GM21515 (cell line): ENCODE measurements around the gene PLA2G7.

Experiments
- ATAC-seq: cut with Tn5 transposase; IDR thresholded peaks from one replicate; pipeline ENCODE4 v1.9.1; 2021; ENCODE audit not compliant: unreplicated experiment

The PLA2G7 gene

GRCh38 chr6:46689657-46690056 is 45.5 kb downstream of the PLA2G7 start:
- ATAC-seq = no peak

- ATAC-seq = no peak
Measured at GRCh38 chr6:46688966-46689335, 46.2 kb downstream of the PLA2G7 start.

GRCh38 chr6:46688117-46688965 is 46.8 kb downstream of the PLA2G7 start:
- ATAC-seq = no peak

- ATAC-seq = no peak
Measured at GRCh38 chr6:46687619-46688097, 47.5 kb downstream of the PLA2G7 start, which contains the start of gene TDRD6. TDRD6 (plus strand) TSS chr6:46687885; CDS start chr6:46688129, 244 bp downstream.

- ATAC-seq = no peak
Measured at GRCh38 chr6:46684771-46685170, 50.4 kb downstream of the PLA2G7 start.

GRCh38 chr6:46677314-46677654 is 57.9 kb downstream of the PLA2G7 start:
- no peak for ATAC-seq

GRCh38 chr6:46676604-46677313 is 58.4 kb downstream of the PLA2G7 start:
- ATAC-seq = no peak

GRCh38 chr6:46674410-46674809 is 60.8 kb downstream of the PLA2G7 start:
- ATAC-seq = no peak

- no peak for ATAC-seq
Measured at GRCh38 chr6:46667377-46667776, 67.8 kb downstream of the PLA2G7 start.

GRCh38 chr6:46661483-46661882 is 73.7 kb downstream of the PLA2G7 start:
- ATAC-seq = no peak

GRCh38 chr6:46657642-46658041 is 77.5 kb downstream of the PLA2G7 start:
- ATAC-seq = no peak

- no peak for ATAC-seq
Measured at GRCh38 chr6:46655803-46656202, 79.4 kb downstream of the PLA2G7 start.
